Measurements from ENCODE around the gene STRBP.

- TF ChIP-seq, protein P1, sequence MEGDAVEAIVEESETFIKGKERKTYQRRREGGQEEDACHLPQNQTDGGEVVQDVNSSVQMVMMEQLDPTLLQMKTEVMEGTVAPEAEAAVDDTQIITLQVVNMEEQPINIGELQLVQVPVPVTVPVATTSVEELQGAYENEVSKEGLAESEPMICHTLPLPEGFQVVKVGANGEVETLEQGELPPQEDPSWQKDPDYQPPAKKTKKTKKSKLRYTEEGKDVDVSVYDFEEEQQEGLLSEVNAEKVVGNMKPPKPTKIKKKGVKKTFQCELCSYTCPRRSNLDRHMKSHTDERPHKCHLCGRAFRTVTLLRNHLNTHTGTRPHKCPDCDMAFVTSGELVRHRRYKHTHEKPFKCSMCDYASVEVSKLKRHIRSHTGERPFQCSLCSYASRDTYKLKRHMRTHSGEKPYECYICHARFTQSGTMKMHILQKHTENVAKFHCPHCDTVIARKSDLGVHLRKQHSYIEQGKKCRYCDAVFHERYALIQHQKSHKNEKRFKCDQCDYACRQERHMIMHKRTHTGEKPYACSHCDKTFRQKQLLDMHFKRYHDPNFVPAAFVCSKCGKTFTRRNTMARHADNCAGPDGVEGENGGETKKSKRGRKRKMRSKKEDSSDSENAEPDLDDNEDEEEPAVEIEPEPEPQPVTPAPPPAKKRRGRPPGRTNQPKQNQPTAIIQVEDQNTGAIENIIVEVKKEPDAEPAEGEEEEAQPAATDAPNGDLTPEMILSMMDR (IDR thresholded peaks at IDR 0.05), result no peak
- TF ChIP-seq EP300 (IDR thresholded peaks at IDR 0.05) (no peak), POLR2AphosphoS5 (IDR thresholded peaks at IDR 0.05) (no peak), POLR2A (IDR thresholded peaks at IDR 0.05) (no peak)
Measured at GRCh38 chr9:123127512-123128075, 140.8 kb downstream of the STRBP start.

Data from suprapubic skin (tissue), 4 donors.